ENCODE data around the gene AKR1B1. TPM values are rescaled to one million over a fixed set of nuclear protein-coding genes. Genes with fewer than 3 reads are reported as not detected.
A peak's percentile ranks its signal among the peaks of the same experiment; 100 is the strongest.

AKR1B1 gene
- total RNA-seq, 1 experiment from 2014 or later = not detected

DNA sequence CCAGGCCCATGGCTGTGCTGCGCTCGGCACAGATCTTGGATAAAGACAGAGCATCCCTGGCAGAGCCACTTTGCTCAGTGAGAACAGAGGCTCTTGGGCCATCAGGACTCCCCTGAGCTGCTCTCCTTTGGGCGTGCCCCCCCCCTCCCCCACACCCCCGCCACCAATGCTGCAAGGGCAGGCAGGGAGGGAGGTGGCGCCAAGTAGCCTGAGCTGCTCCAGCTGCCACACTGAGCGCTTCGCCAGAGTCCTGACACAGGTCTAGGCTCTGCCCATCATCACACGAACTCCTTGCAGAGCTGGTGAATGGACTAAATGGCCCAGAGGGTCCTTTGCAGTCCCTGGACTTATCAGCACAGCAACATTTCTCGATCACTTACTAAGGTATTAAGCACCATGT, 12.5 kb downstream of the AKR1B1 start:
- DNase-seq (ENCODE audit: low spot score) = no peak

DNA sequence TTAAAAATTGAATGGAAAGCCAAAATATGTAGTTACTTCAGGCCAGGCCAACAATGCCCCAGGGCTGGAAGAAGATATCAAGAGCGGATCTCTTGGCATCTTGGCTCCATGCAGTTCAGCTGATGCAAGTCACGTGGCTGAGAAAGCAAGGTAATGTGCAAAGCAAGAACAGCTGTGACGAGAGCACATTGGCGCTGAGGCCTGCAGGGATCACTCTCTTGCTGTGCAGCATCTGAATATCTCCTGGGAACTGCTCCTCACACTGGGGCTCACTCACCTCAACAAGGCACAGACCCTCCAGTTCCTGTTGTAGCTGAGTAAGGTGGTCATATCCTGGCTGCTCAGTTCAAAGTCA, 14.0 kb downstream of the AKR1B1 start:
- no peak for DNase-seq (ENCODE audit: low spot score)

- peak; percentile 67 for DNase-seq (ENCODE audit: low spot score)
Measured at GRCh38 chr7:134444198-134444960, 14.5 kb downstream of the AKR1B1 start.

- no peak for DNase-seq (ENCODE audit: low spot score)
Measured at GRCh38 chr7:134443396-134444070, 15.4 kb downstream of the AKR1B1 start.

GRCh38 chr7:134442441-134443220, 16.3 kb downstream of the AKR1B1 start:
- DNase-seq (ENCODE audit: low spot score) = no peak

DNA sequence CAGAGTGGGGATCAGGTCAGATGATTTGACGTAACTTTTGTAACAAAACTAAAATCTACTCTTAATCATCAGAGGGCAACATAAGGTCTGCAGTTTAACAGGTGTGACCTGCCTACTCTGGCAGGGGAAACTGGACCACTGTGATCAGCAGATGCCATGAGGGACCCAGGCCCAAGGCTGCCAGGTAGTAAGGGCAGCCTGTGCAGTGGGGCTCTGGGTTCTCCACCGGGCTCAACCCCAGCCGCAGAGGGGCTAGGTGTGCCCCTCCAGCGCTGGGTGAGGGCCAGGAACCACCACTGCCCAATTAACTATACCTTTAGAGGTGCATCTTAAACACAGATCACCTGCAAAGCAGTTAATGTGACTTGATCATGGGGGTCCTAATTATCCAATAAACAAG, 17.6 kb downstream of the AKR1B1 start:
- no peak for DNase-seq (ENCODE audit: low spot score)

DNA sequence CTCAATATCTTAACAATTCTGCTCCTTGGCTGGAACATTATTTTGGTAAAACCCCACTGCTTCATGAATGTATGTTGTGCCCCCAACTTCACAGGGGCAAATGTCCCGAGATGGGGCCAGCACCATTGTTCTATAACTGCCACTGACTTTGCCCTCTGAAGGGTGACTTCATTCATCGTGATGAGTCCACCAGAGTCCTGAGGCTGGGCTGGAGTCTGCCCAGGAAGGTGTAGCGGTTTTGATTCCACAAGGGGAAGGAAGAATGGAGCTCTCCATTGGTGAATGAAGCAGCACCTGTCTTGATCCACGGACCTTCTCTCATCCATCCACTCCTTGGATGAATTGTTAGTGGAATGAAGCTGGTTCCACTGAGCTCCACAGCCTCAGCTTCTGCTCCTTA, 18.4 kb downstream of the AKR1B1 start:
- no peak for DNase-seq (ENCODE audit: low spot score)

DNA sequence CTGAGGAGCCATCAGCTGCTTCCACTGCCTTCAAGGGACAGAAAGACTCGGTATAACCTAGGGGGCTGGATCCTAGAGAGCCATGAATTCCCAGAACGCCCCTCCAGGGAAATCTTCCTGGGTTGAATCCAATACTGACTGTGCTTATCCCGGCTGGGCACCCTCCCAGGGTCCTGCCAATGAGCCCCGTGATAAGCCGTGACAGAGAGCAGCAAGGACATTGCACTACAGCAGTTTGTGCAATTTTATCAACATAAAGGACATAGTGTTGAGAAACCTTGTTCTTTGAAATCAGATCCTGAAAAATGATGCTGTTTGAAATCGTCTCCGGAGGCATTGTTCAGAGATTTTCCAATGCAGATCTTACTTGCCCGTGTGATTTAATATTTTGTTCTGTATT, 18.8 kb downstream of the AKR1B1 start:
- DNase-seq (ENCODE audit: low spot score) = no peak

DNA sequence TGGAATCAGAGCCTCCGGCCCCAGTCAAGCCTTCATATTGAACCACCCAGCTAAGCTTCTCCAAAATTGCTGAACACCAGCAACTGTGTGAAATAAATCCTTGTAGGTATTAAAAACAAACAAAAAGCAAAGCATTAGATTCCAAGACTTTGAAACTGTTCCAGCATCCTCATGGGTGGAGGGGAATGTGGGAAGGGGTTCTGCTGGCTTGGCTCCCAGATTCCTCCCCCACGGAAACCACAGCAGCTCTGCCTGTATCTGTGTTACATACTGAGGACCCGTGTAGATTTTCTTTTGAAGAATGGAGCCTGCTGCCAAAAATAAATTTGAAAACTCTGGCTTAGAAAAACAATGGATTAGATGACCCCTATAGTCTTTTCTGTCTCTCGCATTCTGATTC, 20.0 kb downstream of the AKR1B1 start:
- DNase-seq (ENCODE audit: low spot score) = no peak

DNA sequence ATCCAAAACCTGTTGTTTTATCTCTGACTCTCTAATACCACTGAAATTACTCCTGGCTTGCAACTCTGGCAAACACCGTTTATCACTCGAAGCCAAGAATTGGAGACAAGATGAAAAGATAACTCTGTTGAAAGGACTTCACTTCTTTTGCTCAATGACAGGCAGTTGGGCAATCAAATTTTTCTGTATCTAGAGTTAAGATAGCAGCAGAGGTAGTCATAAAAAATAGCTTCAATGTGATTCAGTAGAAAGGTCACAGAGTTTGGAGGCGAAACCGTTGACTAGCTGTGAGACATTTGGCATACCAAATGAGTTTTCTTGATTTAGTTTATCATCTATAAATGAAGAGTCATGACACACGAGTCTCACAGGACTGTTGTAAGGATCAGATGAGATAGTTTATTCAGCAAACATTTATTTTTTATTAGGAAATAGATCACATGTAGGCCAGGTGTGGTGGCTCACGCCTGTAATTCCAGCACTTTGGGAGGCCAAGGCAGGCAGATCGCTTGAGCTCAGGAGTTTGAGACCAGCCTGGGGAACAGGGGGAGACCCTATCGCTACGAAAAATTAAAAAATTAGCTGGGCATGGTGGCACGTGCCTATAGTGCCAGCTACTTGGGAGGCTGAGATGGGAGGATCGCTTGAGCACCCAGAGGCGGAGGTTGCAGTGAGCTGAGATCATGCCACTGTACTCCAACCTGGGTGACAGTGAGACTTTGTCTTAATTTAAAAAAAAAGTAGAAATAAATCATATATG, 23.6 kb downstream of the AKR1B1 start:
- DNase-seq (ENCODE audit: low spot score) = no peak

DNA sequence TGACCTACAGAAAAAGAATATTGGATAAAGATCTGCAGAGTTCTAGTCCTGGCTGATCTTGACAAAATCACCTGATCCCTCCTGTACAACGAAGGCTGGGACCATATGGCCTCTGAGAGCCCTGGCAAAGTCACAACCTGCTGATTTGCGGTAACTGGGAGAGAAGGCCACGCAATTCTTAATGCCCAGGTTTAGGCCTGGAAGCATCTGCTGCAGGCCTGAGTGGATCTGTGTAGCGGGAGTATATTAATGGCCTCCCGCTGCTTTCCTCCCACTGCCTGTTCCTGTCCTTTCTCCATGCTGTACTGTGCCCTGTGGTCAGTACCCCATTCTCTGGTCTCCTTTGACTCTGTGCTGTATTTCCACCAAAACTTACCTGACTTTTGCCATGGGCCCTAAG, 24.2 kb downstream of the AKR1B1 start:
- DNase-seq (ENCODE audit: low spot score) = no peak

GRCh38 chr7:134433430-134433829, 25.5 kb downstream of the AKR1B1 start:
- no peak for DNase-seq (ENCODE audit: low spot score)

DNA sequence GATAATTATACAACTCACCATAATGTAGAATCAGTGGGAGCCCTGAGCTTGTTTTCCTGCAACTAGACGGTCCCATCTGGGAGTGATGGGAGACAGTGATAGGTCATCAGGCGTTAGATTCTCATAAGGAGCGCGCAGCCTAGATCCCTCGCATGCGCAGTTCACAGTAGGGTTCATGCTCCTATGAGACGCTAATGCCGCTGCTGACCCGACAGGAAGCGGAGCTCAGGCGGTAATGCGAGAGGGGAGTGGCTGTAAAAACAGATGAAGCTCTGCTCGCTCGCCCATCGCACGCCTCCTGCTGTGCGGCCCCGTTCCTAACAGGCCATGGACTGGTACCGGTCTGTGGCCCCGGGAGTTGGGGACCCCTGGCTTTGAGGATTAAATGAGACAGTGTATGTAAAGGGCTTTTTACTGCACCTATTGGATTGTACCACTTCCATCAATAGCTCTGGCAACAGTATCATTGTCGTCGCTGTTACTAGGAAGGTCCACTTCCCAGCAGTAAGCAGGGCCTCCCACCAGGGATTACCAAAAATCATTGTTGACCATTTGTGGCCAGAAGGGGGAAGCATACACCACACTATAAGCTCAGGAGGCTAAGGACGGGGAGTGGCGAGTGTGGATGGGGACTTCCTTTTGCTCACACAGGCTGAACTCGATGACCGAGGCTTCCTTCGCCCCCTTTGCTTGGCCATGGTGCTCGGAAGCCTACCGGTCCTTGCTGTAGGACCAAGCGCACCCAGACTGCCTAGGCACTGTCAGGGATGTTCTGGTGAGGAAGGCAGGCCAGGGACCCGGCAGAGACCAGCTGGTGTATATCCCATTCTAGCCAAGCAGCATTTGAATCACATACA, 26.4 kb downstream of the AKR1B1 start:
- peak; percentile 96 for DNase-seq (ENCODE audit: low spot score)

DNA sequence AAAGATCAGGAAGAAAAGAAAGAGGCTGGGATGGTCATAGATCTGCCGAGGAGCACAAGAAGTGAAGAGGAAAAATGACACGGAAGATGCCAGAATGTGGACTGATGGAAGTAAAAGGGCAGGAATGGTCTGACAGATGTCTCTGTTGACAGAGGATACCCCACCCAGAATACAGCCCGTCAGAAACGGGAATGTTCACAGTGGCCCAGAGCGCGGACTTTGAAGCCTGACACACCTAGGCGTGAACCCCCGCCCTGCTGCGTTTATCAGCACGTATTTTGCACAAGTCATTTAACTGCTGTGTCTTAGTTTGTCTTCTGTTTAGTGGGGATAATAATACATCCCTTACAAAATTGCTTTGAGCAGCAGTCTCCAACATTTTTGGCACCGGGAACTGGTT, 27.1 kb downstream of the AKR1B1 start:
- DNase-seq (ENCODE audit: low spot score) = peak; percentile 31

- no peak for DNase-seq (ENCODE audit: low spot score)
Measured at GRCh38 chr7:134429481-134429880, 29.4 kb downstream of the AKR1B1 start.

DNA sequence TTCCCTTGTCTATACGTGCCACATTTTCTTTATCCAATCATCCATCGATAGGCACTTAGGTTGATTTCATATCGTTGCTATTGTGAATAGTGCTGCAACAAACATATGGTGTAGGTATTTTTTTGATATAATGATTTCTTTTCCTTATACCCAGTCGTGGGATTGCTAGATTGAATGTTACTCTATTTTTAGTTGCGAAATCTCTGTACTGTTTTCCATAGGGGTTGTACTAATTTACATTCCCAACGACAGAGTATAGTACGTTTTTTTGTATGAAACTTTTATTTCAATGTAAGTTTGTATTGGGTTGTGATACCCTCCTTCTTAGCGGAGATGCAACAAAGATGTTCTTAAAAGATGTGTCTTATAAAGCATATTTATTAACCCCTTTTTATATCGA, 30.0 kb downstream of the AKR1B1 start:
- no peak for DNase-seq (ENCODE audit: low spot score)

GRCh38 chr7:134427896-134428295, 31.0 kb downstream of the AKR1B1 start:
- DNase-seq (ENCODE audit: low spot score) = no peak

- DNase-seq (ENCODE audit: low spot score) = no peak
Measured at GRCh38 chr7:134425777-134426176, 33.1 kb downstream of the AKR1B1 start.

DNA sequence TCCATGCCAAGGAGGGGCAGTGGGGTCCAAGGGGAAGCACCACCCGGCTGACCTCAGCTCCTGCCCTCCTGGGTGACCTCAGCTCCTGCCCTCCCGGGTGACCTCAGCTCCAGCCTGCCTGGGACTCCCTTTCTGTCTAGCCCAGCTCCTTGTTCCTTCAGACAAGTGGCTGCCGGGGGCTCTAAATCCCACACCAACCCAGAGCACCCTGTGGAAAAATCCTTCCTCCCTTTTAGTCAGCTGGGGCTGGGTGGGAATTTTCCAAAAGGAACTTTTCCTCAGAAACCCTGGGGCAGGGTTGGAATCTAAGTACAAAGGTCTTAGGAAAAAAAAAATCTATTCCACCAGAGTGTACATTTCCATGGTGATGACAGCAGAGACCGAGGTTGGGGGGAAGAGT, 36.3 kb downstream of the AKR1B1 start:
- DNase-seq (ENCODE audit: low spot score) = no peak

- no peak for DNase-seq (ENCODE audit: low spot score)
Measured at GRCh38 chr7:134422008-134422407, 36.9 kb downstream of the AKR1B1 start.

All from HT-29 (cell line).